GM10266 (cell line): ENCODE data around the gene NUP62.

Experiments
- DNase-seq: peaks from one replicate; pipeline ENCODE4 v3.0.0; 2012; ENCODE audit errors: extremely low spot score
- TF ChIP-seq, protein P1 (sequence below): IDR thresholded peaks from 2 replicates; pipeline ENCODE4 v1.5.1; 2012; ENCODE audit warnings: mild to moderate bottlenecking, low read depth; ENCODE audit not compliant: control insufficient read depth, insufficient read depth; ENCODE audit errors: missing control alignments

NUP62 gene

GRCh38 chr19:49877020-49877878 lies 52.1 kb downstream of the NUP62 start, which contains the start of the genes AKT1S1 and TBC1D17:
AKT1S1 (minus strand) TSS chr19:49877355; CDS start chr19:49873295, 4,060 bp downstream.
TBC1D17 (plus strand) TSS chr19:49877702; CDS start chr19:49877724, 22 bp downstream.
- TF ChIP-seq, protein P1, sequence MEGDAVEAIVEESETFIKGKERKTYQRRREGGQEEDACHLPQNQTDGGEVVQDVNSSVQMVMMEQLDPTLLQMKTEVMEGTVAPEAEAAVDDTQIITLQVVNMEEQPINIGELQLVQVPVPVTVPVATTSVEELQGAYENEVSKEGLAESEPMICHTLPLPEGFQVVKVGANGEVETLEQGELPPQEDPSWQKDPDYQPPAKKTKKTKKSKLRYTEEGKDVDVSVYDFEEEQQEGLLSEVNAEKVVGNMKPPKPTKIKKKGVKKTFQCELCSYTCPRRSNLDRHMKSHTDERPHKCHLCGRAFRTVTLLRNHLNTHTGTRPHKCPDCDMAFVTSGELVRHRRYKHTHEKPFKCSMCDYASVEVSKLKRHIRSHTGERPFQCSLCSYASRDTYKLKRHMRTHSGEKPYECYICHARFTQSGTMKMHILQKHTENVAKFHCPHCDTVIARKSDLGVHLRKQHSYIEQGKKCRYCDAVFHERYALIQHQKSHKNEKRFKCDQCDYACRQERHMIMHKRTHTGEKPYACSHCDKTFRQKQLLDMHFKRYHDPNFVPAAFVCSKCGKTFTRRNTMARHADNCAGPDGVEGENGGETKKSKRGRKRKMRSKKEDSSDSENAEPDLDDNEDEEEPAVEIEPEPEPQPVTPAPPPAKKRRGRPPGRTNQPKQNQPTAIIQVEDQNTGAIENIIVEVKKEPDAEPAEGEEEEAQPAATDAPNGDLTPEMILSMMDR = no peak
- DNase-seq = peak; percentile 97

GRCh38 chr19:49876422-49877019 lies 52.8 kb downstream of the NUP62 start:
- DNase-seq = peak; percentile 91

GRCh38 chr19:49875857-49876421 lies 53.4 kb downstream of the NUP62 start:
- TF ChIP-seq, protein P1 = no peak
- DNase-seq = peak; percentile 72

More at GRCh38 chr19:49876422-49877019, 52.8 kb downstream of the NUP62 start:
- TF ChIP-seq, protein P1 = no peak

DNA sequence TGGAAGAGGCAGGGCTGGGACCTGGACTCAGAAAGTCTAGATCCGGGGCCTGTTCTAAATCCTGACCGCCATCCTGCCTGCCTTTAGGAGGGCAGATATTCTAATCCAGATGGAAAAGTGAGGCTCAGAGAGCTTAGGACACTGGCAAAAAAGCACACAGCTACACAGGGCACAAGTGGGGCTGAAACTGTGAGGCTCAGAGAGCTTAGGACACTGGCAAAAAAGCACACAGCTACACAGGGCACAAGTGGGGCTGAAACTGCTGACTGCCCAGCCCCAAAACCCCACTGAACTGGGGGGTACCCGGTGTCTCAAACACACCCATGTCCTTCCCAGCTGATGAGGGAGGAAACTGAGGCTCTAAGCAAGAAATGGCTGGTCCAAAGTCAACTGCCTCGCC lies 54.1 kb downstream of the NUP62 start:
- no peak for DNase-seq
- TF ChIP-seq, protein P1 = no peak

DNA sequence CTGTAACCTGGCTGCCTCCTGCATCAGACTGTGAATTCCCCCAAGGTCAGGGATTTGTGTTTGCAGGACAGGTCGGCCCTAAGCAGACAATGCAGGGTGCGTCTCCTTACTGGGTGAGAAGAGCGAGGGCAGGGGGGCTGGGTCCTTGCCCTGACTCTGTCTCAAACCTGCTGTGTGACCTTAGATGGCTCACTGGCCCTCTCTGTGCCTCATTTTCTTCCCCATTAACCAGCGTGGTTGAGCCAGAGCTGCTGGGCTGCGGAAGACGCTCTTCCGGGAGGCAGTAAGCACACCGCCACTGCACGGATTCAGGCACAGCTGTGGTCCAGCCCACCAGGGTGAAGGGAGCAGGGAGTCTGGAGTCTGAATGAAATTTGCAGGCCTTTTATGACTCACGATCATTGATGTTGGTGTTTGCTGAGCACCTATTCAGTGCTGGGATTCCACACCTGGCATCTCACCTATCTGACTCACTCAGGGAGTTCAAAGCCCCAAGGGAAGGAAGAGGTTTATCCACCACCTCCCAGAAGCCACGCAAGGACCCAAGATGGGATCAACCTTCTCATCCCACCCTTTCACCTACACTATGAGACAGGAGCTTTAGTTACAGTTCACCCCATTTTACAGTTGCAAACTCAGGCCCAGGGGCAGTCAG lies 54.7 kb downstream of the NUP62 start:
- TF ChIP-seq, protein P1 = no peak
- no peak for DNase-seq

- DNase-seq = no peak
- TF ChIP-seq, protein P1 = no peak
These were observed 55.5 kb downstream of the NUP62 start for GRCh38 chr19:49873834-49874233.
